Measurements from ENCODE around the gene TNFRSF6B. TPM values are rescaled to one million over a fixed set of nuclear protein-coding genes. Genes with fewer than 3 reads are reported as not detected.
"Not testable (repeated sequence)": the region's sequence is repeated elsewhere in the genome, so short reads cannot be mapped to it uniquely, and the experiment has no call there.

TNFRSF6B gene
- total RNA-seq (2014; rRNA removed; shearing (Covaris generic); ENCODE audit: low replicate concordance) = 2.5 and 4.6 TPM in 2 replicates

- Histone ChIP-seq H3K36me3 (ENCODE audit: insufficient read depth, low read length) (peaks cover 9% of the 10 kb centered on the region; the same call in 1 of the 2 replicates), H3K4me2 (ENCODE audit: low read depth, low read length, poor library complexity, severe bottlenecking) (no peak within 1 kb of the TSS), H3K9me3 (ENCODE audit: low read length) (no peaks in the 10 kb centered on the region), H3K79me2 (ENCODE audit: low read length) (no peaks in the 10 kb centered on the region), H3K4me3 (ENCODE audit: low read length) (no peak within 1 kb of the TSS), H3K27ac (ENCODE audit: low read length) (no peak within 1 kb of the TSS), H3K27me3 (ENCODE audit: low read length) (no peaks in the 10 kb centered on the region), H3K9ac (ENCODE audit: low read length) (no peak within 1 kb of the TSS), H3K4me1 (ENCODE audit: low read length) (peaks cover 7% of the 10 kb centered on the region), H4K20me1 (ENCODE audit: insufficient read depth, low read depth, low read length) (no peaks in the 10 kb centered on the region), H3K9me2 (replicated peaks; ENCODE audit: insufficient read depth, low read length) (no peaks in the 10 kb centered on the region), H2AFZ (ENCODE audit: low read length) (no peak within 1 kb of the TSS)
- no peak for DNase-seq
These were observed at the start of gene TNFRSF6B for GRCh38 chr20:63696628-63697356. Gene TNFRSF6B, plus strand, starts transcription at chr20:63696652. Its CDS starts 116 bp downstream, at chr20:63696768.

- Histone ChIP-seq H3K27me3 (ENCODE audit: low read length) (no peaks in the 10 kb centered on the region), H3K9me3 (ENCODE audit: low read length) (no peaks in the 10 kb centered on the region), H3K36me3 (ENCODE audit: insufficient read depth, low read length) (no peaks in the 10 kb centered on the region), H4K20me1 (ENCODE audit: insufficient read depth, low read depth, low read length) (no peaks in the 10 kb centered on the region), H3K79me2 (ENCODE audit: low read length) (no peaks in the 10 kb centered on the region), H3K4me1 (ENCODE audit: low read length) (no peaks in the 10 kb centered on the region), H3K27ac (ENCODE audit: low read length) (no peak overlapping the region), H3K9ac (ENCODE audit: low read length) (no peak overlapping the region), H3K4me3 (ENCODE audit: low read length) (no peak overlapping the region), H3K9me2 (replicated peaks; ENCODE audit: insufficient read depth, low read length) (no peaks in the 10 kb centered on the region), H3K4me2 (ENCODE audit: low read depth, low read length, poor library complexity, severe bottlenecking) (no peak overlapping the region), H2AFZ (ENCODE audit: low read length) (no peak overlapping the region)
- DNase-seq = no peak
These were observed 48.3 kb upstream of the TNFRSF6B start for GRCh38 chr20:63648190-63648589.

- no peaks in the 10 kb centered on the region for H3K36me3 ChIP-seq (ENCODE audit: insufficient read depth, low read length)
- H3K27ac ChIP-seq (ENCODE audit: low read length) = no peak overlapping the region
- H3K27me3 ChIP-seq (ENCODE audit: low read length) = no peaks in the 10 kb centered on the region
- no peak overlapping the region for H2AFZ ChIP-seq (ENCODE audit: low read length)
- no peaks in the 10 kb centered on the region for H3K79me2 ChIP-seq (ENCODE audit: low read length)
- no peaks in the 10 kb centered on the region for H3K9me3 ChIP-seq (ENCODE audit: low read length)
- H3K4me3 ChIP-seq (ENCODE audit: low read length) = no peak overlapping the region
- no peak for DNase-seq
- no peaks in the 10 kb centered on the region for H4K20me1 ChIP-seq (ENCODE audit: insufficient read depth, low read depth, low read length)
- H3K4me1 ChIP-seq (ENCODE audit: low read length) = no peaks in the 10 kb centered on the region
- H3K9me2 ChIP-seq (replicated peaks; ENCODE audit: insufficient read depth, low read length) = no peaks in the 10 kb centered on the region
- no peak overlapping the region for H3K9ac ChIP-seq (ENCODE audit: low read length)
- H3K4me2 ChIP-seq (ENCODE audit: low read depth, low read length, poor library complexity, severe bottlenecking) = no peak overlapping the region
These were observed 47.4 kb upstream of the TNFRSF6B start for GRCh38 chr20:63648895-63649589.

GRCh38 chr20:63650486-63650885 is 46.0 kb upstream of the TNFRSF6B start:
- H3K4me3 ChIP-seq (ENCODE audit: low read length); H4K20me1 ChIP-seq (ENCODE audit: insufficient read depth, low read depth, low read length); H3K9ac ChIP-seq (ENCODE audit: low read length); H2AFZ ChIP-seq (ENCODE audit: low read length); DNase-seq; H3K27me3 ChIP-seq (ENCODE audit: low read length); H3K36me3 ChIP-seq (ENCODE audit: insufficient read depth, low read length); H3K4me2 ChIP-seq (ENCODE audit: low read depth, low read length, poor library complexity, severe bottlenecking); H3K4me1 ChIP-seq (ENCODE audit: low read length); H3K9me2 ChIP-seq (replicated peaks; ENCODE audit: insufficient read depth, low read length); H3K9me3 ChIP-seq (ENCODE audit: low read length); H3K27ac ChIP-seq (ENCODE audit: low read length); H3K79me2 ChIP-seq (ENCODE audit: low read length): not testable (repeated sequence)

GRCh38 chr20:63651942-63652191 is 44.6 kb upstream of the TNFRSF6B start:
- Histone ChIP-seq H3K36me3 (ENCODE audit: insufficient read depth, low read length) (no peaks in the 10 kb centered on the region), H3K4me2 (ENCODE audit: low read depth, low read length, poor library complexity, severe bottlenecking) (no peak overlapping the region), H3K27ac (ENCODE audit: low read length) (no peak overlapping the region), H3K4me1 (ENCODE audit: low read length) (no peaks in the 10 kb centered on the region), H3K9me3 (ENCODE audit: low read length) (no peaks in the 10 kb centered on the region), H3K27me3 (ENCODE audit: low read length) (no peaks in the 10 kb centered on the region), H4K20me1 (ENCODE audit: insufficient read depth, low read depth, low read length) (no peaks in the 10 kb centered on the region), H3K4me3 (ENCODE audit: low read length) (no peak overlapping the region), H3K79me2 (ENCODE audit: low read length) (no peaks in the 10 kb centered on the region), H3K9ac (ENCODE audit: low read length) (no peak overlapping the region), H3K9me2 (replicated peaks; ENCODE audit: insufficient read depth, low read length) (no peaks in the 10 kb centered on the region), H2AFZ (ENCODE audit: low read length) (no peak overlapping the region)
- no peak for DNase-seq

GRCh38 chr20:63652192-63652980 is 44.1 kb upstream of the TNFRSF6B start:
- Histone ChIP-seq H3K36me3 (ENCODE audit: insufficient read depth, low read length) (no peaks in the 10 kb centered on the region), H3K4me2 (ENCODE audit: low read depth, low read length, poor library complexity, severe bottlenecking) (no peak overlapping the region), H4K20me1 (ENCODE audit: insufficient read depth, low read depth, low read length) (no peaks in the 10 kb centered on the region), H3K4me3 (ENCODE audit: low read length) (no peak overlapping the region), H3K4me1 (ENCODE audit: low read length) (peaks cover 3% of the 10 kb centered on the region), H3K27ac (ENCODE audit: low read length) (no peak overlapping the region), H3K9ac (ENCODE audit: low read length) (no peak overlapping the region), H3K27me3 (ENCODE audit: low read length) (no peaks in the 10 kb centered on the region), H3K79me2 (ENCODE audit: low read length) (no peaks in the 10 kb centered on the region), H3K9me3 (ENCODE audit: low read length) (no peaks in the 10 kb centered on the region), H3K9me2 (replicated peaks; ENCODE audit: insufficient read depth, low read length) (no peaks in the 10 kb centered on the region), H2AFZ (ENCODE audit: low read length) (no peak overlapping the region)
- no peak for DNase-seq

- Histone ChIP-seq H3K27me3 (ENCODE audit: low read length) (no peaks in the 10 kb centered on the region), H3K9me2 (replicated peaks; ENCODE audit: insufficient read depth, low read length) (no peaks in the 10 kb centered on the region), H3K9ac (ENCODE audit: low read length) (no peak within 1 kb of the TSS), H3K4me3 (ENCODE audit: low read length) (no peak within 1 kb of the TSS), H3K4me2 (ENCODE audit: low read depth, low read length, poor library complexity, severe bottlenecking) (no peak within 1 kb of the TSS), H3K79me2 (ENCODE audit: low read length) (no peaks in the 10 kb centered on the region), H4K20me1 (ENCODE audit: insufficient read depth, low read depth, low read length) (no peaks in the 10 kb centered on the region), H3K4me1 (ENCODE audit: low read length) (peaks cover 9% of the 10 kb centered on the region), H3K9me3 (ENCODE audit: low read length) (no peaks in the 10 kb centered on the region), H2AFZ (ENCODE audit: low read length) (no peak within 1 kb of the TSS), H3K27ac (ENCODE audit: low read length) (no peak within 1 kb of the TSS), H3K36me3 (ENCODE audit: insufficient read depth, low read length) (no peaks in the 10 kb centered on the region)
- no peak for DNase-seq
These were observed 43.1 kb upstream of the TNFRSF6B start, which contains the start of gene STMN3 for GRCh38 chr20:63653041-63653973. Gene STMN3, minus strand, starts transcription at chr20:63653424. Its CDS starts 79 bp downstream, at chr20:63653345.

All from Karpas-422 (cell line).